ENCODE measurements around the gene CCDC117.

Gene CCDC117

GRCh38 chr22:28829358-28830181 lies 57.1 kb downstream of the CCDC117 start:
- DNase-seq (ENCODE audit: low spot score): peak; percentile 79

DNA sequence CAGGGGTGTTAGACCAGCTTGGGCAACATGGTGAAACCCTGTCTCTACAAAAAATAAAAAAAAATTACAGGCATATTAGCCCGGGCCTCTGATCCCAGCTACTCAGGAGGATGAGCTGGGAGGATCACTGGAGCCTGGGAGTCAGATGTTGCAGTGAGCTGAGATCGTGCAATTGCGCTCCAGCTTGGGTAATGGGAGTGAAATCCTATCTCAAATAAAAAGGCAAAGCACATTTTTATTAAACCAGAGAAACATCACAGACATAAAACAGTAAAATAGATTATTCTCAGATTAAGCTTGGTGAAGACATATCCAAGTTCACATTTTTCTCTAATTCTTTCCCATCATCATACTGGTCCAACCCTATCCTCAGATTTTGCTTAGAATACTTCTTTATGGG lies 57.9 kb downstream of the CCDC117 start:
- no peak for DNase-seq (ENCODE audit: low spot score)

GRCh38 chr22:28831140-28832072 lies 58.9 kb downstream of the CCDC117 start:
- DNase-seq (ENCODE audit: low spot score): no peak

DNA sequence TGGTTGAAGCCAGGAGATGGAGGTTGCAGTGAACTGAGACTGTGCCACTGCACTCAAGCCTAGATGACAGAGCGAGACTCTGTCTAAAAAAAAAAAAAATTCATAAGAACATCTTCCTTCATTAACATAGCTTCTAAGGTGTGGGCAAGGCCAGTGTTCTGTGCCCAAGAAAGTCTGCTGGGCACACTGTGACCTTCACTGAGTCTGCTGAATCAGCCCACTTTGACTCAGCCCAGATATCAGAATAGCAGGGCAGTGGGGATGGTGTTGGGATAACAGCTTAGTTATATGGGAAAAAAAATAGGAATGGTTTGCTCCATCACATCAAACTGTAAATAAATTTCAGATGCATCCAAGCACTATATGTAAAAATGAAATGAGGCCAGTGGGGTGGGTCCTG lies 60.2 kb downstream of the CCDC117 start:
- no peak for DNase-seq (ENCODE audit: low spot score)

GRCh38 chr22:28833276-28833923 lies 60.9 kb downstream of the CCDC117 start:
- no peak for DNase-seq (ENCODE audit: low spot score)

DNA sequence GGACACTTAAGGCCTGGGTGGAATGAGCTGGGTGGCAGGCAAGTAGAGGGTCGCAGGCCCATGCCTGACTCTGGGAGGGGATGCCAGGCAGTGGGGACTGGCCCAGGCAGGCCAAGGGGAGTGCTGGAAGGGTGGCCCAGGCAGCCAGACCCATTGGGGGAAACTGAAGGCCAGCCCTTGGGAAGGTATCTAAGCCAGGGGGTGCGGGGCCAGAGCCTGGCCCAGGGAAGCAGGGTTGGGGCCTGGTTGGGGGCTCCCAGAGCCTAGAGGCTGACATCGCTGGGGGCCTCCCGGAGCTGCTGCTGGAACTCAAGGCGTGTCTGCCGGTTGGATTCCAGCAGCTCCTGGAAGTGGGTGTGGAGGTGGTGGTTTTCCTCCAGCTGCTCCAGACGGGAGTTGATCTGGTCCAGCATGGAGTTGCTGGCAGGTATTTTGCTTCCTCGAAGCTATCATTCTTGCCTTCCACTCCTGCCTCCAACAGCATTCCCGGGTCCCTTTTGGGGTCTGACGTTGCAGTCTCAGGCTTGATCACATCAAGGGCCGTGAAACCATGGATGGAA lies 63.2 kb downstream of the CCDC117 start:
- no peak for DNase-seq (ENCODE audit: low spot score)

GRCh38 chr22:28837640-28838039 lies 65.1 kb downstream of the CCDC117 start:
- DNase-seq (ENCODE audit: low spot score): no peak
